Mesendoderm (in vitro differentiated cells): ENCODE measurements around the gene DDRGK1.

Source experiments
- DNase-seq: peaks from one replicate; pipeline ENCODE4 v3.0.0; 2013
- H2AK5ac ChIP-seq: 2 replicates; pipeline ENCODE4 v1.6.1; 2013; ENCODE audit warnings: low read length, inconsistent platforms
- H2BK120ac ChIP-seq: 2 replicates; pipeline ENCODE4 v1.6.1; 2013; ENCODE audit warnings: low read depth, mild to moderate bottlenecking, low read length, moderate library complexity, mixed read lengths
- H2BK15ac ChIP-seq: replicated peaks from 2 replicates; pipeline ENCODE4 v1.6.1; 2013; ENCODE audit warnings: low read depth, mild to moderate bottlenecking, moderate library complexity
- H2BK5ac ChIP-seq: 2 replicates; pipeline ENCODE4 v1.6.1; 2013; ENCODE audit warnings: low read length, inconsistent platforms
- H3K18ac ChIP-seq: 2 replicates; pipeline ENCODE4 v1.6.1; 2013; ENCODE audit warnings: mild to moderate bottlenecking, low read length, mixed read lengths
- H3K23ac ChIP-seq: one replicate; pipeline ENCODE4 v1.6.1; 2013; ENCODE audit warnings: low read length
- H3K27ac ChIP-seq: 2 replicates; pipeline ENCODE4 v1.5.1; 2013; ENCODE audit warnings: low read depth, mild to moderate bottlenecking, inconsistent platforms, low read length, moderate library complexity
- H3K27me3 ChIP-seq: 2 replicates; pipeline ENCODE4 v1.6.1; 2013; ENCODE audit warnings: low read length, control low read depth, mild to moderate bottlenecking, inconsistent platforms; ENCODE audit not compliant: insufficient read depth, poor library complexity
- H3K36me3 ChIP-seq: 2 replicates; pipeline ENCODE4 v1.6.1; 2013; ENCODE audit warnings: low read length, inconsistent platforms; ENCODE audit not compliant: control insufficient read depth, insufficient read depth
- H3K4ac ChIP-seq: one replicate; pipeline ENCODE4 v1.6.1; 2013; ENCODE audit warnings: low read depth, mild to moderate bottlenecking, low read length, moderate library complexity
- H3K4me1 ChIP-seq: 2 replicates; pipeline ENCODE4 v1.6.1; 2013; ENCODE audit warnings: low read depth, low read length, inconsistent platforms; ENCODE audit not compliant: control insufficient read depth
- H3K4me2 ChIP-seq: 2 replicates; pipeline ENCODE4 v1.6.1; 2013; ENCODE audit warnings: low read length
- H3K4me3 ChIP-seq: 2 replicates; pipeline ENCODE4 v1.5.1; 2013; ENCODE audit warnings: mild to moderate bottlenecking, low read length
- H3K56ac ChIP-seq: one replicate; pipeline ENCODE4 v1.6.1; 2013; ENCODE audit warnings: low read length
- H3K79me1 ChIP-seq: 2 replicates; pipeline ENCODE4 v1.6.1; 2013; ENCODE audit warnings: low read length, inconsistent platforms
- H3K79me2 ChIP-seq: 2 replicates; pipeline ENCODE4 v1.6.1; 2013; ENCODE audit warnings: mild to moderate bottlenecking, low read length; ENCODE audit not compliant: control insufficient read depth, insufficient read depth
- H3K9ac ChIP-seq: 2 replicates; pipeline ENCODE4 v1.6.1; 2013; ENCODE audit warnings: low read length, inconsistent platforms
- H4K5ac ChIP-seq: one replicate; pipeline ENCODE4 v1.6.1; 2013; ENCODE audit warnings: low read length
- H4K8ac ChIP-seq: one replicate; pipeline ENCODE4 v1.6.1; 2013; ENCODE audit warnings: low read depth, mild to moderate bottlenecking, control low read depth, low read length, moderate library complexity
- WGBS: extraction: QIAGEN DNeasy Blood & Tissue Kit; methylation state at CpG from one replicate; pipeline ENCODE4 v1.1.7; 2013; ENCODE audit warnings: low lambda C conversion rate, missing lambda C conversion rate; ENCODE audit not compliant: insufficient coverage; ENCODE audit errors: extremely low coverage; 5-methylcytosine and 5-hydroxymethylcytosine counted together

The DDRGK1 gene

DNA sequence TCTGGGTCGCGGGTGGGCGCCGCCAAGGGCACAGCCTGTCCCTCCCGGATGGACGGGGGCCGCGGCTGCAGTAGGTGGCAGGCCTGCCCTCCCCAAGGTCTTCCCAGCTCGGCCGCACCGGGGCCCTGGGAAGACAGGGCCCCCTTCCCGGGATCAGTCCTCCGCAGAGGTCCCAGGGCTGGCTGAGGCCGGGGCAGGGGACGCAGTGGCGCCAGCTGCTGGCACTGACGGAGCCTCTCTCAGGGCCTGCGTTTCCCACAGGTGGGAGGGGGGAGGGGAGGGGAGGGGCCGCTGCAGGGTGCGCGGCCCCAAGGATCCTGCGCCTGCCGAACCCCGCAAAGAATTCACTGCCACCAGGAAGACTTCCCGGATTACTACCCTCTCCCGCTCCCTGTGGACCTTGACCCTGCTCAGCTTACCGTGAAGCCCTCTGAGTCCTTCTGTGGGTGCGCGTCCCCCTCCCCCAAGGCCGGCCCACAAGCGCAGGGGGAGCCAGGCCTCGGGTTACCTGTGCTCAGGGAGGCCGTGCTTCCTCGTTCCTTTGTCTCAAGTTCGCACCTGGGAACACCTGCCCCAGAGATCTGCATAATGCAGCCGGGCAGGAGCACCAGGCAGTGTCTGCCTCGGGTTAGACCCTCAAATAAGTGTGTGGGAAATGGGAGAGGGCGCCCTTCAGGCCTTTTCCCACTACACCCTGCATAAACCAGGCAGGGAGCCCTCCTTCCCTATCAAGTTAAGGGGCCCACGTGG, 36.2 kb downstream of the DDRGK1 start:
- H2BK15ac ChIP-seq, result no peak overlapping the region
- no peak overlapping the region for H3K27ac ChIP-seq
- H3K79me1 ChIP-seq, result no peaks in the 10 kb centered on the region
- H3K18ac ChIP-seq, result peak overlapping the region; percentile 6
- peak overlapping the region; percentile 85 for H3K56ac ChIP-seq
- no peak overlapping the region for H2BK5ac ChIP-seq
- peak overlapping the region; percentile 71 for H3K9ac ChIP-seq
- no peaks in the 10 kb centered on the region for H3K27me3 ChIP-seq
- WGBS, result no CpG with 5 or more reads among the region's 39 CpGs
- peaks cover 4% of the 10 kb centered on the region for H3K4me1 ChIP-seq
- peak overlapping the region; percentile 89 for H3K4me2 ChIP-seq
- H4K5ac ChIP-seq, result no peak overlapping the region
- DNase-seq, result peak; percentile 65
- H4K8ac ChIP-seq, result no peak overlapping the region
- no peak overlapping the region for H2AK5ac ChIP-seq
- H2BK120ac ChIP-seq, result no peak overlapping the region
- H3K4me3 ChIP-seq, result peak overlapping the region; percentile 36
- no peaks in the 10 kb centered on the region for H3K79me2 ChIP-seq
- no peaks in the 10 kb centered on the region for H3K36me3 ChIP-seq
- H3K23ac ChIP-seq, result peak overlapping the region; percentile 50
- no peak overlapping the region for H3K4ac ChIP-seq

DNA sequence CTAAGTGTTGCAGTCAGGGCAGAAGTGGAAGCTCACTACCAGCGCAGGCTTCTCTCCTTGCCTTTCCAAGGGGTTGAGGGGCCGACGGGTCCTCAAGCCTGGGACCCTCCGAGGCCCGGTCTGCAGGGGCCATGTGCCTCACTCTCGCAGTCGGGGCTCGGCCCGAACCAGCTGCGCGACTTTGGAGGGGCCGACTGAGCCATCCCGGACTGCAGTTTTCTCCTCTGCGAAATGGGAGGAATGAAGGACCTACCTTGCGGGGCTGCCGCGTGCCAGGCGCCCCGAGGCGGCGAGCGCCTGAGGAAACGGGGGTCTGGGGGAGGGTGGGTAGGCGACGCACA, 36.8 kb downstream of the DDRGK1 start:
- Histone ChIP-seq H3K18ac (peak overlapping the region; percentile 6), H3K4me1 (peaks cover 4% of the 10 kb centered on the region), H4K5ac (no peak overlapping the region), H3K79me2 (no peaks in the 10 kb centered on the region), H3K27me3 (no peaks in the 10 kb centered on the region), H2AK5ac (no peak overlapping the region), H3K4me3 (no peak overlapping the region), H3K4me2 (peak overlapping the region; percentile 54), H3K9ac (peak overlapping the region; percentile 63), H3K4ac (no peak overlapping the region), H3K56ac (peak overlapping the region; percentile 85), H3K27ac (no peak overlapping the region), H3K23ac (peak overlapping the region; percentile 50), H2BK15ac (no peak overlapping the region), H4K8ac (no peak overlapping the region), H3K36me3 (no peaks in the 10 kb centered on the region), H3K79me1 (no peaks in the 10 kb centered on the region), H2BK5ac (no peak overlapping the region), H2BK120ac (no peak overlapping the region)
- no peak for DNase-seq
- WGBS, result no CpG with 5 or more reads among the region's 25 CpGs

DNA sequence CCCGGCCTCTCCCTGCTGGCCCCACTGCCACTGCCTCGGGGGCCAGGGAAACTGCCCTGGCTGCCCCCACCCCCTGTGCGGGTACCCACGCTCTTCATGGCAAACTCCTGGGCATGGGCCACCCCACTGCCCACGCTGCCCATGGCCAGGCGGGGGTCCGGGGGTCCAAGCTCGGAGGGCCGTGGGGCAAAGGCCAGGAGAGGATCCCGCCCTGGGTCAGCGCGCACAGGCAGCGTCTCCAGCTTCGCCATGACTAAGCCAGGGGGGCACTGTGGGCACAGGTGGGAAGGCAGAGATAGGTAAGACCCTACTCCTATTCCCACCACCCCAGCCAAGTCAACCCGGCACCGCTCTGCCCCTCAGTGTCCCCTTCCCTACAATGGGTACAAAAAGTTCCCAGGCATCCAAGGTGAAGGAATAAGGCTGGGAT, 37.6 kb downstream of the DDRGK1 start:
- no peaks in the 10 kb centered on the region for H3K79me2 ChIP-seq
- no peaks in the 10 kb centered on the region for H3K27me3 ChIP-seq
- no peak overlapping the region for H3K4me2 ChIP-seq
- H3K56ac ChIP-seq, result no peak overlapping the region
- H3K4me1 ChIP-seq, result peaks cover 3% of the 10 kb centered on the region
- no peak overlapping the region for H4K8ac ChIP-seq
- H3K79me1 ChIP-seq, result no peaks in the 10 kb centered on the region
- no peak overlapping the region for H3K18ac ChIP-seq
- no peak overlapping the region for H2BK15ac ChIP-seq
- no peak overlapping the region for H2BK5ac ChIP-seq
- no peak overlapping the region for H4K5ac ChIP-seq
- DNase-seq, result no peak
- H3K23ac ChIP-seq, result no peak overlapping the region
- no CpG with 5 or more reads among the region's 16 CpGs for WGBS
- no peak overlapping the region for H2BK120ac ChIP-seq
- no peak overlapping the region for H3K4me3 ChIP-seq
- H3K9ac ChIP-seq, result no peak overlapping the region
- H2AK5ac ChIP-seq, result no peak overlapping the region
- H3K27ac ChIP-seq, result no peak overlapping the region
- H3K36me3 ChIP-seq, result no peaks in the 10 kb centered on the region
- no peak overlapping the region for H3K4ac ChIP-seq

DNA sequence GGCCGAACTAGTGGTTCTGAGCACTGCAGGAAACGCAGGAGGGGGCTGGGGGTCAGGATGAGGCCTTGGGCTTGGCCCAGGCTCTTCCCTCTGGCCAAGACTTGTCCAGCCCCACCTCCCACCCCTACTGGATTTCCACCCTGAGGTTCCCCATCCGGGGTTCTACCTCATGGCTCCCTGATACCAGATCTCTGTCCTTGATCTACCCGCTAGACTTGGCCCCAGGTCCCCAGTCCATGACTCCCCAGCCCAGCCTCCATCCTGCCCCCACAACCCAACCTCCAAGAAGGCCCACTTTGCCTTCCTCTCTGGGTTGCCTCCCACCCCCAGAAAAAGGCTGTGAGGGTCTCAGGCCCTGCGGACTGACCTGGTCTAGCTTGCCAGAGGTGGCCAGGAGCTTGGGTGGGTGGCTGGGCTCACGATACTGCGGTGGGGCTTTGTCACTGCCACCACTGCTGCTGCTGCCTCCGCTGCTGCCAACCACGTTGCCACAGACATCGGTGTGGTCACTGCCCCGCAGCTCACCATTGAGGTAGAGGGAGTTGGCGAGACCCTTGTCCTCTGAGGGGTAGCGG, 38.1 kb downstream of the DDRGK1 start:
- DNase-seq, result no peak
- H3K79me2 ChIP-seq, result no peaks in the 10 kb centered on the region
- no peak overlapping the region for H4K5ac ChIP-seq
- H3K9ac ChIP-seq, result no peak overlapping the region
- no peaks in the 10 kb centered on the region for H3K36me3 ChIP-seq
- H2BK120ac ChIP-seq, result no peak overlapping the region
- H3K27me3 ChIP-seq, result no peaks in the 10 kb centered on the region
- H3K4me1 ChIP-seq, result peaks cover 3% of the 10 kb centered on the region
- no peak overlapping the region for H4K8ac ChIP-seq
- no peak overlapping the region for H3K18ac ChIP-seq
- H3K4me3 ChIP-seq, result no peak overlapping the region
- H2BK5ac ChIP-seq, result no peak overlapping the region
- H3K23ac ChIP-seq, result no peak overlapping the region
- WGBS, result no CpG with 5 or more reads among the region's 13 CpGs
- H3K27ac ChIP-seq, result no peak overlapping the region
- no peak overlapping the region for H3K4ac ChIP-seq
- no peaks in the 10 kb centered on the region for H3K79me1 ChIP-seq
- no peak overlapping the region for H3K4me2 ChIP-seq
- H3K56ac ChIP-seq, result no peak overlapping the region
- H2AK5ac ChIP-seq, result no peak overlapping the region
- no peak overlapping the region for H2BK15ac ChIP-seq

DNA sequence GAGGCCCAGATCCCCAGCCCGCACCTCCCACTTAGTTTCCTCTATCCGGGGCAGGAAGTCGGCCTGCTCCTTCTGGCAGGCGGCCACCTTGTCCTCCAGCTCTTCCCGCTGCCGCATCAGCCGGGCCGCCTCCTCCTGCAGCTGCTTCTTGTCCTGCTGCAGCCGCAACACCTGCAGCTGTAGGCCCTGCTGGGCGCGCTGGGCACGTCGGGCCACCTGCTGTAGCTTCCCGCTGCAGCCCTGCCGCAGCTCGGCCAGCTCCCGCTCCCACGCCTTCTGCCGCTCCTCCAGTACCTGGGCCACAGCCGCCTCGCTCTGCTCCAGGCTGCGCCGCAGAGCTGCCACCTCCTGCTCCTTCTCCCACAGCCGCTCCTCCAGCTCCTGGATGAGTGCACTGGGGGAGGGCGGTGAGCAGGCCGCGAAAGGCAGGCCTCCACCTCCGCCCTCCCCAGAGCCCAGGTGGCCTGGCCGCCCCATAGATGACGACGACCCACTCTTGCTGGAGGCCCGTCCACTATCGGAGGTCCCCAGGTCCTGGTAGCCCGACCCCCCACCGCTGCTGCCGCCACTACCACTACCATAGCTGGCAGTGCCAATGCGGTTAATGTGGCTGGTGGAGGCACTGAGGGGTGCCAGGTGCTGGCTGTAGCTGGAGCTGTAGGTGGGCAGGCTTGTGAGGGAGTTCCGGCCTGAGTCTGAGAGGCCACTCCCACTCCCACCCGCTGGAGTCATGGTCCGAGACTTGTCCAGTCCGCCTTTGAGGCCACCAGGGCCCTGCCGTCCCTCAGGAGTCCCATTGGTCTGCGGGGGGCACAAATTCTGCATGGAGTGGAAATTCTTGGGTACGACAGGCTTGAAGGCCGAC, 38.8 kb downstream of the DDRGK1 start:
- DNase-seq, result no peak
- no peak overlapping the region for H3K18ac ChIP-seq
- H3K79me1 ChIP-seq, result no peaks in the 10 kb centered on the region
- H3K79me2 ChIP-seq, result no peaks in the 10 kb centered on the region
- no peak overlapping the region for H2BK15ac ChIP-seq
- H3K36me3 ChIP-seq, result no peaks in the 10 kb centered on the region
- no peak overlapping the region for H3K4ac ChIP-seq
- H3K27me3 ChIP-seq, result no peaks in the 10 kb centered on the region
- H3K9ac ChIP-seq, result no peak overlapping the region
- no peak overlapping the region for H2BK5ac ChIP-seq
- no peak overlapping the region for H3K27ac ChIP-seq
- no peak overlapping the region for H3K4me3 ChIP-seq
- no peak overlapping the region for H4K8ac ChIP-seq
- WGBS, result no CpG with 5 or more reads among the region's 45 CpGs
- H3K4me1 ChIP-seq, result peaks cover 3% of the 10 kb centered on the region
- H2AK5ac ChIP-seq, result no peak overlapping the region
- H3K4me2 ChIP-seq, result no peak overlapping the region
- no peak overlapping the region for H3K23ac ChIP-seq
- no peak overlapping the region for H2BK120ac ChIP-seq
- no peak overlapping the region for H4K5ac ChIP-seq
- H3K56ac ChIP-seq, result no peak overlapping the region
